ENCODE results near the gene JDP2.
"Not testable (repeated sequence)": the region's sequence is repeated elsewhere in the genome, so short reads cannot be mapped to it uniquely, and the experiment has no call there.

Gene JDP2

DNA sequence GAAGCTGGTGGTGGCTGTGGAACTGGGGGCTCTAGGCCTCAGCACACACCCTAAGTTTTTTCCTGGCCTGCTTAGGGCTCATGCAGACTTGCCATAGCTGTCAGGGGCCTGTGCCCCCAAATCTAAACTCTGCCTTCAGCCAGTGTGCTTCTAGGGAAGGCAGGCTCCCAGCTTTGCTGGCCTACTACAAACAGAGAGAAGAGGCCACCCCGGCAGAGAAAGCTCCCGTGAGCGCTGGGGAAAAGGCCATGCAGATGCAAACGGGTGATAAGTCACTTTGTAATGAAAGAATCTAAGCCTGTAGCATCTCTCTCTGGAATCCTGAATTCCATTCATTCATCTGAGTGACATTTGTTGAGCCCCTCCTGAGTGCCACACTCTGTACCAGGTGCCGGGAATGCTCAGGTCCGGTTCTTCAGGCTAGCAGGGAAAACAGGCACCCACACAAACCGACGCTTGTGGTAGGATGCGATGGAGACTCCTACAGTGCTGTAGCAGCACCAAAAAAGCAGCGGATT lies 29.9 kb downstream of the JDP2 start:
- DNase-seq, result no peak

GRCh38 chr14:75458305-75458704 lies 30.5 kb downstream of the JDP2 start:
- no peak for DNase-seq

GRCh38 chr14:75459099-75459741 lies 31.4 kb downstream of the JDP2 start:
- DNase-seq, result no peak

- DNase-seq, result no peak
Measured at GRCh38 chr14:75459791-75460190, 32.0 kb downstream of the JDP2 start.

DNA sequence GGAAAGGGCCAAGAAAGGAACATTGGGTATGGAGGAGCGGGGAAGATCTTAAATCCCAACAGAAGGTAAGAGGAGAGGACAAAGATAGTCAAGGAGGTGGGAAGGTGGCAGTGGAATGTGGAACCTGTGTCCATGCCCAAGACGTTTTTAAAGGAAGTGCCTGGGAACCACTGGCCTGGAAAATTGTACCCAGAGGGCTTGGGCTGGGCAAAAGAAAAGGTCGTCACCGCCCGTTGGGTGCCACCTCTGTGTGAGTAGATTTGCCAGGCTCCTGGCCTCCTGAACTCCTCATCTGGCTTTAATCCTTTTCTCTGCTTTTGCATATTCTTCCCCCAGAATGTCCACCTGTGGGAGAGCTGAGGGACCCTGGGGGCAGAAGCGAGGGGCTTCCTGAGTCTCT lies 32.6 kb downstream of the JDP2 start:
- no peak for DNase-seq

- DNase-seq, result no peak
Measured at GRCh38 chr14:75461303-75461702, 33.5 kb downstream of the JDP2 start.

DNA sequence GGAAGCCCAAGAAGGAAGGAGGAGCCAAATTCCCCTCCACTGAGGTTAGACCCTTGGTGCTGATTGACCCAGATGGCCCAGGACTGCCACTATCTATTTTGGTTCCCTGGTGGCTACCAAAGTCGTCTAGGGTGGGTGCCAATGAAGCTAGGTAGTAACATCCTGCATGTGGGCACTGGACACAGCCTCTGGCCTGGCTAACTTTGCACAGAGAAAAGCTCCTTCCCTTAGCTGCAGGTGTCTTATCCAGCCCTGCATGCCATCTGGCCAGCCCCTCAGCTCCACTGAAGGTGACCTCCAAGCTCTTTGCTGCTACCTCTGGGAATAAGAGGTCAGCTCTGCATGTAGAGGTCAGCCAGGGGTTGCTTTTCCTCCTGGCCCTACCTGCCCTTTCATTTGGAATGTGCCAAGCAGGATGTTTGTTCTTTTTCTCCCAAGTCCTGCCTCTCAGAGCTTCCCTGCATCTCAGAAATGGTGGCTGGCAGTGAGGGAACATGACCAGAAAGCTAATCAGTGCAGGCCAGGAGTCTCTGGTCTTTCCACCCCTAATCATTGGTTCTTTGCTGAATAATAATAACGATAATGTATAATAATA lies 34.0 kb downstream of the JDP2 start:
- no peak for DNase-seq

GRCh38 chr14:75464626-75465025 lies 36.8 kb downstream of the JDP2 start:
- no peak for DNase-seq

- no peak for DNase-seq
Measured at GRCh38 chr14:75467763-75468162, 39.9 kb downstream of the JDP2 start.

GRCh38 chr14:75469164-75469563 lies 41.3 kb downstream of the JDP2 start:
- DNase-seq, result no peak

DNA sequence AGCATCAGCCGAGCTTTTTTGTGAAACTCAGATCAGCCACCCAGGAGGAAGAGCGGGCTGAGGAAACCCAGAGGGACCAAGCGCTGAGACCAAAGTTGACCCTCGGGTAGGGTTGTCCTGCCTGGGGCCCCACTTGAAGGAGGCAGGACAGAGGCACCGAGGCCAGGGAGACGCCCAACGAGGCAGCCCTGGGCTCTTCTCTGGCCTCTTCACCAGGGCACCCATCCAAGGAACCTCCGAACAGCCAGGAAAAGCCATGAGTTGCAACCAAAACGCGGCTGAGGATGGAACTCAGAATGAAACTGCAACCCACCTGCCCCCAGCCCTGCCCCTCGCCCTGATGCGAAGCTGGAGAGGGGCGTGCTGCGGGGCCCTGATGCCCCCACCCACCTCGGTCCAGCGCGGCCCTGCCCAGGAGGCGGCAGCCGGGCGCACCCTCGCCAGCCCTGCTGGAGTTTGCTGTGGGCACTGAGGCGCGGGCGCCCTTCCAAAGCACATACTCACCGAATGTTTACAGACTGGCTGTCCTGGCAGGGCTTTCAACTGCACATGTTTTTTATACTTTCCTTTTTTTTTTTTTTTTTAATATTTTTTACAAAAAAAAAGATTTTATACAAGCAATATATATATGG lies 41.9 kb downstream of the JDP2 start:
- no peak for DNase-seq

DNA sequence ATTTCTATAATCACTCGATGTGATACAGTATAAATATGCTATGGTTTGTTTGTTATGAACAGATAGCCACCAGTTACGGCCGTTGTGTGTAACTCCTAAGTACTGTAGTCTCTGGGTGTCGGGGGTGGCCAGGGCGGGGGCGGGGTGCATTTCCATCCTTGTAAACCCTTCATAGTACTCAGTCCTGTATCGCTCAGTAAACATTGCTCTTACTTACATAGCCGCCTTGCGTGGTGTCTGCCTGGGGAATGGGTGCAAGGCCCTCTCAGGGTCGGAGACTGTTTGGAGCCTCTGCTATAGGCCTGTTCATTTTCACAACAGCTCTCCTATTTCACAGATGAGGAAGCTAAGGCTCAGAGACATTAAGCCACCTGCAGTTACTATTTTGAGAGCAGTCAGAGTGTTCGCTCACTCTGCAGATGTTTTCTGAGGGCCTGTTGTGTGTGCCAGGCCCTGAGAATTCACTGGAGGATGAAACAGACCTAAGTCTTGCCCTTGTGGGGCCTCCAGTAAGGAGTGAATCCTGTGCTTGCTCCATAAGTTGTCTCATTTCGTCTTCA lies 42.5 kb downstream of the JDP2 start:
- DNase-seq, result no peak

DNA sequence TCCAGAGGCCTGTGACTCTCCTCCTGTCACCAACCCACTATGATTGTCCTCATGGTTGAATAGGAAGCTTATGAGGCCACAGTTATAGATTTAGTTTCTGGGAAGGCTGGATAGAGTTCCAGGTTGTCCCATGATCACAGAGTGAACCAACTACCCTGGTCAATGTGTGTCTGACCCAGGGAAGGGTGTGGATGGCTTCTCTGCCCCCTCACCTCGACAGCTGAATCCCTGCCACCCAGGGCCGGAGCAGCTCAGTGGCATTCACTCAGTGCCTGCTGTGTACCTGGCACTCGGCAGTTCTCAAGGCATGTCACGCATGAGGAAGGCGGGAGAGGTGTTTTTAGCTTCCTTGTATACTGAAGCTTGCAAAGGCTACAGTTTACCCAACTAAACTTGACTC lies 43.2 kb downstream of the JDP2 start:
- no peak for DNase-seq

DNA sequence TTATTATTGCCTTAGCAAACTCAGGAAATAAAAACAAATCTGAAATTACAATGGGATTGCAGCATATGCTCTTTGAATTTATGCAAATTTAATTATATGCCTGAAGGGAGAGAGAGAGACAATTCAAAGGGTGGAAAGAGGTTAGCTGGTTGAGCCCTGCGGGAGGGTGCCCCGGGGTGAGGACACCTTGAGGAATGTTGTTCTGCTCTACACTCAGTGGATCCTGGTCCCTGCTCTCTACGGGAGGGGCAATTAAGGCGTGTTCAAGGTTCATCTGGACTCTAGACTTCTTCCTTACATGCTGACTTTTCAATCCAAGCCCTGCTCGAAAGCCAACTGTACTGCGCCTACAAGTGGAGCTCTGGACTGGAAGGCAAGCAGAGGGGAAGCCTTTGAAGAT lies 46.3 kb downstream of the JDP2 start:
- not testable (repeated sequence) for DNase-seq

DNA sequence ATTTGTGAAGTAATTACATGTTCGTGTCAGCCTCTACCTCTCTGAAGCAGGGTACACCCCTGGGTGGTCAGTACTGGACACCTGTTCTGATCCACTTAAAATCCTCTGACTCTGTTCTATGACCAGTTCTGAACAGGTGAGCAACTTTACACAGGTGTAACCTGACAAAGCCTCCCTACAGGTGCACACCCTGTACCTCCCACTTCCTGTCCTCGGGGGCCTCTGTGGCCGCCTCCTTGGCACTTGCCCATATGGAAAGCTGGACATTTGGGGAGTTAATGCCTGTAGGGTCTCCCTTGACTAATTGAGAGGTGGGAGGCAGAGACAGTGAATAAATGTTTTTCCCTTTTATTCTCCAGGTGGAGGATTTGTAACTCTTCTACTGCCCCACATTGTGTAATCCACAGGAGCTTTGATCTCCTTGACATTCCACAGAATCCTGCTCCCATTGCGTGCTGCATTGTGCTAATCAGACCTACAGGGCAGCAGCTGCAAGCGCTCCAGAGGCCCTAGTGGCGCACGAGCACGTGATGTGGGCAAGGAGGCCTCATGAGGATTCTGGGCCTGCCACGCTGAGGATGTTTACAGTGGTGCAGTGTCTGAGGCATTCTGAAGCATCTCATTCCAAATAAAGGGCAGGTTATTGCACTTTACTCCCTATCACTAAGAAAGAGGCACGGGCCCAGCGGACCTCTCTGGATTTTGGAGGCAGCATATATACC lies 48.6 kb downstream of the JDP2 start:
- DNase-seq, result no peak

DNA sequence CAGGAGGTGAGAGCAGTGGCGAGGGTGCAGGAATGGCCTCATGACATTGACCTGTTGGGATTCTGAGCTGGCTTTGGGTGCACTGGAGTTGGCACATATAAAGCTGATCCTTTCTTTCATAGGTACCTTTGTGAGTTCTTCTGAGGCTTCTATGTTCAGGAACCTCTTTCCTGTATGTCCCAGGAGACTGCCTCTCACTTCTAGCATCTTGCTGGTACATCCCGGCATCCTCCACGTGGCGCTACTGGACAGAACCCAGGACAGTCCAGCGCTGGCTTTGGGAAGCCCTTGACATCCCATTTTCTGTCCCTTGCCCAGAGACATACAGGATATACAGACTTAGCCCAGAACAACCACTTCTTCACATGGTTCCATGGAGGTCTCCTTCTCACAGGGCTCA lies 50.1 kb downstream of the JDP2 start:
- no peak for DNase-seq

- DNase-seq, result no peak
Measured at GRCh38 chr14:75479770-75480600, 52.2 kb downstream of the JDP2 start.

GRCh38 chr14:75482366-75482765 lies 54.5 kb downstream of the JDP2 start:
- DNase-seq, result no peak

DNA sequence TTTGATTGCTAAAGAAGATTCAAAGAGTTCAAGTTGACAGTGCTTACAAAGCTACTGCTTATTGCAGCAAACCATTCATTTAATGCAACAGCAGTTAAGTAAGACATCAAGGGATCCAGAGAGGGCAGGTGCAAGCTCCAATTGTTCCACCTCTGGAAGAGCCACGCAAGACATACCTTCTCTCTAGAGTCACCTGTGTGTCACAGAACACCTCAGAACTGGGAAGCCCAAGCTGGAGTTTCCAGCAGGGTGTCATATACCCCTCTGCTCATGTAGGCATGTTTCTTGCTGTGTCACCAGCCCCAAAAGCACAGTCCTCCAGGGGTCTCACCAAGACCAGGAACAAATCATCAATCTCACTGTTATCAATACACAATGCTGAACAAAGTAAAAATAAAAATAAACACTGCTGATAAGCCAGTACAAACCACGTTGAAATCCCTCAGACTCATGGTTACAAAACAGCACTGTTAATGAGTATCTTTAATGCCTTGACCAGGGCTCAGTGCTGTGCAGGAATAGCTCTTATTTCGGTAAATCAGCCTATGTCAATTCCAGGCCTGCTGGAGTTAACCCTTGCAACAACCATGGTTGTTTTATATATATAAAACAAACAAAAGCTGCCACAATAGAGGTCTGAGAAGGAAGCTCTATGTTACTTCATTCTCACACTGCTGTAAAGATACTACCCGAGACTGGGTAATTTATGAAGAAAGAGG lies 57.0 kb downstream of the JDP2 start:
- no peak for DNase-seq

DNA sequence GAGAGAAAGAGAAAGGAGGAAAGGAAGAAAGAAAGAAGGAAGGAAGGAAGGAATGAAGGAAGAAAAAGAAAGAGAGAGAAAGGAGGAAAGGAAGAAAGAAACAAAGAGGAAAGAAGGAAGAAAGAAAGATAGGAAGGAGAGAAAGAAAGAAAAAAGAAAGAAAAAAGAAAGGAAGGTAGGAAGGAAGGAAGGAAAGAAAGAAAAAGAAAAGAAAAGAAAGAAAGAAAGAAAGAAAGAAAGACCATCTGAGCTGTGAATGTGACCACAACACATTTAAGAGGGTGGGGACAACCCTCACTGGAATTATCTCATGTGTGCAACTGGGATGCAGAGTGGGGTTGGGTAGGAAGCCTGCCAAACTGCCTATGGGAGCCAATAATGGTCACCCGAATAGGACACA lies 58.5 kb downstream of the JDP2 start:
- DNase-seq, result no peak

DNA sequence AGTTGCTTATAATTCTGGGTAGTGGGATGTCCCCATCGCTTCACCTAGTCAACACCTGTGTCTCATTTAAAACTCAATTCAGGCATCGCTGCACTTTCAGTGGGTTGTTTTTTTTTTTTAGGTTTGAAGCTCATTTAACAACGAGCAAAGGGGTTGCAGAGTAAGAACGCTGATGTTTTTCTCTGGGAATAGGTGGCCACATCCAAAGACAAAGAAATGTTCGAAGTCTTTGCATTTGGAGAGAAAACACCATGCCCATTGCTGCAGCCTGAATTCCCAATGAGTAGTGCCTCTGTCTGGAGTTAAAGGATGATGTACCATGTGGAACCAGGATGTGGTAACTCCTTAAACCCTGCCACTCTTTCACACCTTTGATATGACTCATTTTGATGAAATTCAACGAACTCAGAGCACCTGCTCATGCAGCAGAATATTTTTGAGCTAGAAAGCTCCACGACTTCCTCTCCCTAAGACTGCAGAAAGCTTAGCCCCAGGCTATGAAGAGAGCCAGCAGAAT lies 59.4 kb downstream of the JDP2 start:
- DNase-seq, result no peak

DNA sequence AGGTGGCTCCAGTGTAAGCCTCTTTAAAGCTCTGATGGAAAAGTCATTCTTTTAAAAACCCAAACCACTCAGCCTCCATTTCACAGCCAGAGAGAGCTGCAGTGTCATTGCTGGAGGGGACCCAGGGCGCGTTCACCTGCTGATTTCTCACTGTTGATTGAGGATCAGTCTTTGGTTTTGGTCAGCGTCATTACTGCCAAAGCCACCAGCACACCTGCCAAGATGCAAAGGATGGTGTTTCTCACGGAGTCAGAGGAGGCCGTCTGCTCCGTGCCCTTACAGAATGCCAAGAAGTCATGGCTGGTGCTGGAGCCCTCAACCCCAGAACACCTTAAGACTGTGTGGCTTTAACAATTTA lies 61.6 kb downstream of the JDP2 start:
- no peak for DNase-seq

All from GOT3 (cell line).